ENCODE measurements around the gene AP1G2. TPM values are rescaled to one million over a fixed set of nuclear protein-coding genes. Genes with fewer than 3 reads are reported as not detected.

The AP1G2 gene
- total and polyA plus RNA-seq, 2 of the 13 experiments (the other 11 are each of a cell fraction or from before 2014, with no cell fraction given) = 96.9 to 611 TPM

- TF ChIP-seq, protein P1, sequence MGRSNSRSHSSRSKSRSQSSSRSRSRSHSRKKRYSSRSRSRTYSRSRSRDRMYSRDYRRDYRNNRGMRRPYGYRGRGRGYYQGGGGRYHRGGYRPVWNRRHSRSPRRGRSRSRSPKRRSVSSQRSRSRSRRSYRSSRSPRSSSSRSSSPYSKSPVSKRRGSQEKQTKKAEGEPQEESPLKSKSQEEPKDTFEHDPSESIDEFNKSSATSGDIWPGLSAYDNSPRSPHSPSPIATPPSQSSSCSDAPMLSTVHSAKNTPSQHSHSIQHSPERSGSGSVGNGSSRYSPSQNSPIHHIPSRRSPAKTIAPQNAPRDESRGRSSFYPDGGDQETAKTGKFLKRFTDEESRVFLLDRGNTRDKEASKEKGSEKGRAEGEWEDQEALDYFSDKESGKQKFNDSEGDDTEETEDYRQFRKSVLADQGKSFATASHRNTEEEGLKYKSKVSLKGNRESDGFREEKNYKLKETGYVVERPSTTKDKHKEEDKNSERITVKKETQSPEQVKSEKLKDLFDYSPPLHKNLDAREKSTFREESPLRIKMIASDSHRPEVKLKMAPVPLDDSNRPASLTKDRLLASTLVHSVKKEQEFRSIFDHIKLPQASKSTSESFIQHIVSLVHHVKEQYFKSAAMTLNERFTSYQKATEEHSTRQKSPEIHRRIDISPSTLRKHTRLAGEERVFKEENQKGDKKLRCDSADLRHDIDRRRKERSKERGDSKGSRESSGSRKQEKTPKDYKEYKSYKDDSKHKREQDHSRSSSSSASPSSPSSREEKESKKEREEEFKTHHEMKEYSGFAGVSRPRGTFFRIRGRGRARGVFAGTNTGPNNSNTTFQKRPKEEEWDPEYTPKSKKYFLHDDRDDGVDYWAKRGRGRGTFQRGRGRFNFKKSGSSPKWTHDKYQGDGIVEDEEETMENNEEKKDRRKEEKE (IDR thresholded peaks at IDR 0.05) = no peak
- no peak; the same call in none of the 2 replicates for TF ChIP-seq KLF6 (CRISPR knock-in tag; IDR thresholded peaks at IDR 0.05)
- TF ChIP-seq ATF4 (CRISPR knock-in tag; IDR thresholded peaks at IDR 0.05) = no peak
- no peak for TF ChIP-seq ZFP36L1 (CRISPR knock-in tag; IDR thresholded peaks at IDR 0.05)
- TF ChIP-seq ZNF609 (CRISPR knock-in tag; IDR thresholded peaks at IDR 0.05; ENCODE audit: borderline replicate concordance) = peak; percentile 95
- TF ChIP-seq KLF13 (CRISPR knock-in tag; IDR thresholded peaks at IDR 0.05) = no peak
- TF ChIP-seq NFE2L2 (IDR thresholded peaks at IDR 0.05; ENCODE audit: low read length) = no peak
- TF ChIP-seq, protein P2, sequence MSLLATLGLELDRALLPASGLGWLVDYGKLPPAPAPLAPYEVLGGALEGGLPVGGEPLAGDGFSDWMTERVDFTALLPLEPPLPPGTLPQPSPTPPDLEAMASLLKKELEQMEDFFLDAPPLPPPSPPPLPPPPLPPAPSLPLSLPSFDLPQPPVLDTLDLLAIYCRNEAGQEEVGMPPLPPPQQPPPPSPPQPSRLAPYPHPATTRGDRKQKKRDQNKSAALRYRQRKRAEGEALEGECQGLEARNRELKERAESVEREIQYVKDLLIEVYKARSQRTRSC (CRISPR knock-in tag; IDR thresholded peaks at IDR 0.05; ENCODE audit: low read depth) = no peak
- peak; percentile 95 for TF ChIP-seq ZNF644 (CRISPR knock-in tag; IDR thresholded peaks at IDR 0.05; ENCODE audit: low read depth)
- TF ChIP-seq PCBP2 (optimal IDR thresholded peaks at IDR 0.05; ENCODE audit: low read depth, low read length, poor library complexity, severe bottlenecking) = no peak
- TF ChIP-seq ZNF256 (CRISPR knock-in tag; conservative IDR thresholded peaks at IDR 0.05) = no peak; the same call in 1 of the 2 replicates
- no peak for TF ChIP-seq HOXA9 (CRISPR knock-in tag; IDR thresholded peaks at IDR 0.05; ENCODE audit: borderline replicate concordance)
- TF ChIP-seq GLI4 (CRISPR knock-in tag; IDR thresholded peaks at IDR 0.05; ENCODE audit: borderline replicate concordance) = no peak
- no peak for TF ChIP-seq PTBP1 (IDR thresholded peaks at IDR 0.05; ENCODE audit: low read depth, low read length, poor library complexity, severe bottlenecking)
- TF ChIP-seq ZFP62 (CRISPR knock-in tag; IDR thresholded peaks at IDR 0.05) = no peak
- TF ChIP-seq SALL1 (CRISPR knock-in tag; IDR thresholded peaks at IDR 0.05) = peak; percentile 98
- no peak for TF ChIP-seq ZZZ3 (CRISPR knock-in tag; IDR thresholded peaks at IDR 0.05; ENCODE audit: borderline replicate concordance)
Observed at GRCh38 chr14:23613242-23614070, 45.9 kb upstream of the AP1G2 start (continued).
